ENCODE measurements around the gene IL1RAP. TPM values are rescaled to one million over a fixed set of nuclear protein-coding genes. Genes with fewer than 3 reads are reported as not detected.

The IL1RAP gene
- total RNA-seq, 1 experiment from 2014 or later = 186 TPM

GRCh38 chr3:190645932-190646460, 132.1 kb downstream of the IL1RAP start:
- Mint-ChIP-seq H3K27me3 (ENCODE audit: unreplicated experiment) (no peaks in the 10 kb centered on the region), H3K4me1 (ENCODE audit: low read depth, unreplicated experiment) (no peaks in the 10 kb centered on the region), H3K27ac (ENCODE audit: unreplicated experiment) (no peak overlapping the region), H3K4me3 (ENCODE audit: low read depth, unreplicated experiment) (no peak overlapping the region), H3K9me3 (ENCODE audit: low read depth, unreplicated experiment) (no peaks in the 10 kb centered on the region), H3K36me3 (ENCODE audit: insufficient read depth, unreplicated experiment) (peaks cover 67% of the 10 kb centered on the region)
- DNase-seq = no peak
- BruUV-seq (replicated peaks) = no TSS peak
- no peak for TF ChIP-seq CTCF (IDR thresholded peaks at IDR 0.05; ENCODE audit: unreplicated experiment)
- CTCF ChIA-PET = no interaction called here
- intact Hi-C loops (cut with micrococcal nuclease; ENCODE audit: unreplicated experiment) = no loop called here

GRCh38 chr3:190646996-190647395, 133.1 kb downstream of the IL1RAP start:
- peak overlapping the region; percentile 6 for H3K27ac Mint-ChIP-seq (ENCODE audit: unreplicated experiment)
- H3K4me1 Mint-ChIP-seq (ENCODE audit: low read depth, unreplicated experiment) = no peaks in the 10 kb centered on the region
- H3K9me3 Mint-ChIP-seq (ENCODE audit: low read depth, unreplicated experiment) = no peaks in the 10 kb centered on the region
- intact Hi-C loops (cut with micrococcal nuclease; ENCODE audit: unreplicated experiment) = no loop called here
- peaks cover 62% of the 10 kb centered on the region for H3K36me3 Mint-ChIP-seq (ENCODE audit: insufficient read depth, unreplicated experiment)
- no peak for TF ChIP-seq CTCF (IDR thresholded peaks at IDR 0.05; ENCODE audit: unreplicated experiment)
- no peaks in the 10 kb centered on the region for H3K27me3 Mint-ChIP-seq (ENCODE audit: unreplicated experiment)
- no TSS peak for BruUV-seq (replicated peaks)
- no peak overlapping the region for H3K4me3 Mint-ChIP-seq (ENCODE audit: low read depth, unreplicated experiment)
- CTCF ChIA-PET = no interaction called here
- no peak for DNase-seq

- CTCF ChIA-PET = interaction anchor here (0.9 to 1.0 kb wide), 2 partner anchors 35 to 44 kb away, joined by 3 read pairs; no protein-coding TSS in a partner anchor
- DNase-seq = no peak
- H3K4me3 Mint-ChIP-seq (ENCODE audit: low read depth, unreplicated experiment) = no peak overlapping the region
- H3K27ac Mint-ChIP-seq (ENCODE audit: unreplicated experiment) = no peak overlapping the region
- no peak for TF ChIP-seq CTCF (IDR thresholded peaks at IDR 0.05; ENCODE audit: unreplicated experiment)
- H3K4me1 Mint-ChIP-seq (ENCODE audit: low read depth, unreplicated experiment) = no peaks in the 10 kb centered on the region
- no peaks in the 10 kb centered on the region for H3K27me3 Mint-ChIP-seq (ENCODE audit: unreplicated experiment)
- peaks cover 3% of the 10 kb centered on the region for H3K9me3 Mint-ChIP-seq (ENCODE audit: low read depth, unreplicated experiment)
- peaks cover 6% of the 10 kb centered on the region for H3K36me3 Mint-ChIP-seq (ENCODE audit: insufficient read depth, unreplicated experiment)
- intact Hi-C loops (cut with micrococcal nuclease; ENCODE audit: unreplicated experiment) = no loop called here
- no TSS peak for BruUV-seq (replicated peaks)
Observed at GRCh38 chr3:190655933-190656332, 142.0 kb downstream of the IL1RAP start.

- intact Hi-C loops (cut with micrococcal nuclease; ENCODE audit: unreplicated experiment) = no loop called here
- TF ChIP-seq CTCF (IDR thresholded peaks at IDR 0.05; ENCODE audit: unreplicated experiment) = no peak
- no TSS peak for BruUV-seq (replicated peaks)
- H3K9me3 Mint-ChIP-seq (ENCODE audit: low read depth, unreplicated experiment) = peaks cover 3% of the 10 kb centered on the region
- no peaks in the 10 kb centered on the region for H3K36me3 Mint-ChIP-seq (ENCODE audit: insufficient read depth, unreplicated experiment)
- DNase-seq = no peak
- H3K27me3 Mint-ChIP-seq (ENCODE audit: unreplicated experiment) = no peaks in the 10 kb centered on the region
- CTCF ChIA-PET = interaction anchor here (0.7 kb wide), 1 partner anchor 760 kb away, joined by 3 read pairs; no protein-coding TSS in a partner anchor
- no peaks in the 10 kb centered on the region for H3K4me1 Mint-ChIP-seq (ENCODE audit: low read depth, unreplicated experiment)
- no peak overlapping the region for H3K27ac Mint-ChIP-seq (ENCODE audit: unreplicated experiment)
- no peak overlapping the region for H3K4me3 Mint-ChIP-seq (ENCODE audit: low read depth, unreplicated experiment)
Observed at GRCh38 chr3:190658106-190658505, 144.2 kb downstream of the IL1RAP start.
